ENCODE data around the gene GYG2. TPM values are rescaled to one million over a fixed set of nuclear protein-coding genes. Genes with fewer than 3 reads are reported as not detected.
A peak's percentile ranks its signal among the peaks of the same experiment; 100 is the strongest.
"Not testable (repeated sequence)": the region's sequence is repeated elsewhere in the genome, so short reads cannot be mapped to it uniquely, and the experiment has no call there.

GYG2 gene
- total and polyA plus RNA-seq, 2 donors (not counting 3 experiments of a cell fraction or from before 2014, with no cell fraction given) = 0.12 to 0.22 TPM

DNA sequence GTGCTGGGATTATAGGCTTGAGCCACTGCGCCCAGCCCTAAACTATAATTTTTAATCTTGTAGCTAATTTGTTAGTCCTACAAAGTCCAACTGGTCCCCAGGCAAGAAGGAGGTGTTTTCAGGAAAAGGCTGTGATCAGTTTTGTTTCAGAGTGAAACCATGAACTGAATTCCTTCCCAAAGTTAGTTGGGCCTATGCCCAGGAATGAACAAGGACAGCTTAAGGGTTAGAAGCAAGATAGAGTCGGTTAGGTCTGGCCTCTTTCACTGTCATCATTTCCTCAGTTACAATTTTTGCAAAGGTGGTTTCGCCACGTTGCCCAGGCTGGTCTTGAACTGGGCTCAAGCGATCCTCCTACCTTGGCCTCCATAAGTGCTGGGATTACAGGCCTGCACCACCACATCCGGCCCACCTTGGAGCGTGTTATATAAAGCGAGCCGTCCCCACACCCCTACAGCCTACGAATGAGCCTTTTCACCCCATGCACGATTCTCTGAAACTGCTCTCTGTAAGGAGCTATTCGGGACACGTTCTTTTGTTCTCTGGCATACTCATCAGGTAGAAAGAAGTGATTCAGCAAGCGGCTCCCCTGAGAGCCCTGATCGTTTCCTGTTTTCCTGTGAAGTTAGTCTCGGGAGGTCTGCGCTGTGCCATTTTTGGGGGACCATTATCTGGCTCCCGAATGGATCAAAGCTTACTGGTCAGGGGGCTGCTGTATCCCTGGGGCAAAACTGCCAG, 24.5 kb upstream of the GYG2 start:
- H3K9ac ChIP-seq (replicated peaks; ENCODE audit: extremely low read depth, insufficient read depth, low read length); H3K4me3 ChIP-seq (replicated peaks in 1 of 3; ENCODE audit: insufficient read depth in 1 of 3, low read depth in 1 of 3, low read length in 3 of 3); BruUV-seq (replicated peaks); POLR2A ChIA-PET; dilution Hi-C loops (cut with MboI; ENCODE audit: extremely low pct_ligation_motif_present, low sequenced_read_pairs); H3K9me1 ChIP-seq (replicated peaks; ENCODE audit: control insufficient read depth, extremely low read depth, insufficient read depth, low read length); intact Hi-C loops (cut with micrococcal nuclease); H3K36me3 ChIP-seq (ENCODE audit: control insufficient read depth in 2 of 2, extremely low read depth in 1 of 2, insufficient read depth in 2 of 2, low read length in 2 of 2); H4K20me1 ChIP-seq (replicated peaks; ENCODE audit: control insufficient read depth, extremely low read depth, insufficient read depth, low read length); H3K27me3 ChIP-seq (ENCODE audit: control insufficient read depth in 2 of 2, insufficient read depth in 2 of 2, low read length in 2 of 2); H3K4me1 ChIP-seq (ENCODE audit: control insufficient read depth, extremely low read depth, insufficient read depth, low read length); H3K79me2 ChIP-seq (ENCODE audit: control insufficient read depth, insufficient read depth, low read length); H3K27ac ChIP-seq (ENCODE audit: insufficient read depth, low read depth, low read length); CTCF ChIA-PET; H3K4me2 ChIP-seq (ENCODE audit: insufficient read depth, low read length); H2AFZ ChIP-seq (ENCODE audit: low read depth, low read length); DNase-seq (ENCODE audit: low read depth, low spot score); H3K9me3 ChIP-seq (replicated peaks; ENCODE audit: control insufficient read depth, insufficient read depth, low read length): not testable (repeated sequence)
- FAIRE-seq = peak; percentile 72

DNA sequence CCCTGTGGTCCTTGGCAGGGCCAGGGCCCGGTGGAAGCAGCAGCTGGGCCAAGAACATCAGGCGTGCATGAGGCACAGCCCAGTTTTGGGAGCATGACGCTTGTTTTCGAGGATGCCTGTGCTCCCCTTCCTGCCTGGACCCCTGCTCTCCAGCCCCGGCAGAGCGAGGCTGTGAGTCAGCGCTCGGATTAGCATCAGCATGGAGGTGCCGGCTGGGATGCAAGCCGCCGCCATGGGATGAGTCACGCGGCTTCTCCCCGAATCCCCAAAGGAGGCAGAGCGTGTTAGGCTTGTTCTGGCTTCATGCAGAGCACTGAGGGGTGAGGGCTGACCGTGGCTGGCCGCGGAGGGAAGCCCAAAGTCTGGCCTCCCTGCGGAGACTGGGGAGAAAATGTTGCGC, 23.9 kb upstream of the GYG2 start:
- H3K9me1 ChIP-seq (replicated peaks; ENCODE audit: control insufficient read depth, extremely low read depth, insufficient read depth, low read length); H3K9me3 ChIP-seq (replicated peaks; ENCODE audit: control insufficient read depth, insufficient read depth, low read length); BruUV-seq (replicated peaks); H3K27ac ChIP-seq (ENCODE audit: insufficient read depth, low read depth, low read length); H3K79me2 ChIP-seq (ENCODE audit: control insufficient read depth, insufficient read depth, low read length); FAIRE-seq; H2AFZ ChIP-seq (ENCODE audit: low read depth, low read length); H3K9ac ChIP-seq (replicated peaks; ENCODE audit: extremely low read depth, insufficient read depth, low read length); POLR2A ChIA-PET; H3K4me1 ChIP-seq (ENCODE audit: control insufficient read depth, extremely low read depth, insufficient read depth, low read length); H3K27me3 ChIP-seq (ENCODE audit: control insufficient read depth in 2 of 2, insufficient read depth in 2 of 2, low read length in 2 of 2); H3K4me3 ChIP-seq (replicated peaks in 1 of 3; ENCODE audit: insufficient read depth in 1 of 3, low read depth in 1 of 3, low read length in 3 of 3); H3K4me2 ChIP-seq (ENCODE audit: insufficient read depth, low read length); H4K20me1 ChIP-seq (replicated peaks; ENCODE audit: control insufficient read depth, extremely low read depth, insufficient read depth, low read length); DNase-seq (ENCODE audit: low read depth, low spot score); CTCF ChIA-PET; dilution Hi-C loops (cut with MboI; ENCODE audit: extremely low pct_ligation_motif_present, low sequenced_read_pairs); intact Hi-C loops (cut with micrococcal nuclease); H3K36me3 ChIP-seq (ENCODE audit: control insufficient read depth in 2 of 2, extremely low read depth in 1 of 2, insufficient read depth in 2 of 2, low read length in 2 of 2): not testable (repeated sequence)
